H1 (cell line): ENCODE measurements around the gene OSCP1.
A peak's percentile ranks its signal among the peaks of the same experiment; 100 is the strongest.

Experiments used
- EZH2 ChIP-seq: fragments of 200-600 bp; sonication (generic); IDR thresholded peaks from 2 replicates; pipeline ENCODE4 v1.7.1; 2012; ENCODE audit warnings: low read depth, mild to moderate bottlenecking, moderate library complexity, low read length, inconsistent platforms; ENCODE audit not compliant: severe bottlenecking
- POLR2A ChIP-seq, 2 experiments: IDR thresholded peaks; 1 replicate in 1 of 2; 2 replicates in 1 of 2; pipeline ENCODE4 v1.6.1; 2011; ENCODE audit warnings: low read depth in 2 of 2, low read length in 2 of 2, mild to moderate bottlenecking in 2 of 2; ENCODE audit errors: control extremely low read depth in 1 of 2
- TEAD4 ChIP-seq: IDR thresholded peaks from 2 replicates; pipeline ENCODE4 v1.6.1; 2012; ENCODE audit warnings: low read depth, low read length, inconsistent platforms, mixed read lengths
- TF ChIP-seq, protein P1 (sequence below), 3 experiments: IDR thresholded peaks; 1 replicate in 2 of 3; 2 replicates in 1 of 3; pipeline versions ENCODE4 v1.5.1 to v1.6.1; 2011; ENCODE audit warnings: low read length in 3 of 3, mild to moderate bottlenecking in 3 of 3, inconsistent platforms in 2 of 3, low read depth in 1 of 3, moderate library complexity in 1 of 3; ENCODE audit not compliant: insufficient read depth in 1 of 3; ENCODE audit errors: control extremely low read depth in 1 of 3

DNA sequence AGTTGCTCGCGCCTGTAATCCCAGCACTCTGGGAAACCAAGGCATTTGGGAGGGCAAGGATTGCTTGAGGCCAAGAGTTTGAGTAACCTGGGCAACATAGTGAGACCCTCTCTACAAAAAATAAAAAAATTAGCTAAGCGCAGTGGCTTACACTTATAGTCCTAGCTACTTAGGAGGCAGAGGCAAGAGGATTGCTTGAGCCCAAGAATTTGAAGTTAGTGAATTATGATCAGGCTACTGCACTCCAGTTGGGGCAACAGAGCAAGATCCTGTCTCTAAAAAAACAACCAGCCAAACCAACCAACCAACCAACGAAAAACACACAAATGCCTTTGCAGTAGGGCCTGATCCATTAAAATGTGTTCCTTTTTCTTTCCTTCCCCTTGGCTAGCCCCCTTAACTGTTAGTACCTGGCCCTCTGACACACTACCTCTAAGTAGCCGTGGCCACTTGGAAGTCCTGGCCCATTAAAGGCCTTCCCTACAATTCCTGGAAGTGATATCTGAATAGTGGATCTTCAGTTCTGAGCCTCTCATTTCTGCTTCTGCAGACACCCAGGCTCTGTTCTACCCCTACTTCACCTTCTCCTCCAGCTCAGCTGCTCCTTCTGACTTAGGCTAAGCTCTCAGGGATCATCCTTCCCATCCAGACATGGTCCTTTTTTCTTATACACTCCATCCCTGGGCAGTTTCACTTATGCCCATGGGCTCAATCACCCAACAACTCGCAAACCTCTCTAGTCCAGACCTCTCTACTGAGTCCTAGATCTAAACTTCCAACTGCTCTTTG is 3.5 kb upstream of the OSCP1 start:
- no peak for TF ChIP-seq TEAD4
- peak; percentile 21 to 38; a peak in 2 of 3 replicates for TF ChIP-seq POLR2A (IDR thresholded peaks at IDR 0.05; ENCODE audit: control extremely low read depth in 1 of 2, low read depth in 2 of 2, low read length in 2 of 2)
- no peak for TF ChIP-seq EZH2
- TF ChIP-seq, protein P1, sequence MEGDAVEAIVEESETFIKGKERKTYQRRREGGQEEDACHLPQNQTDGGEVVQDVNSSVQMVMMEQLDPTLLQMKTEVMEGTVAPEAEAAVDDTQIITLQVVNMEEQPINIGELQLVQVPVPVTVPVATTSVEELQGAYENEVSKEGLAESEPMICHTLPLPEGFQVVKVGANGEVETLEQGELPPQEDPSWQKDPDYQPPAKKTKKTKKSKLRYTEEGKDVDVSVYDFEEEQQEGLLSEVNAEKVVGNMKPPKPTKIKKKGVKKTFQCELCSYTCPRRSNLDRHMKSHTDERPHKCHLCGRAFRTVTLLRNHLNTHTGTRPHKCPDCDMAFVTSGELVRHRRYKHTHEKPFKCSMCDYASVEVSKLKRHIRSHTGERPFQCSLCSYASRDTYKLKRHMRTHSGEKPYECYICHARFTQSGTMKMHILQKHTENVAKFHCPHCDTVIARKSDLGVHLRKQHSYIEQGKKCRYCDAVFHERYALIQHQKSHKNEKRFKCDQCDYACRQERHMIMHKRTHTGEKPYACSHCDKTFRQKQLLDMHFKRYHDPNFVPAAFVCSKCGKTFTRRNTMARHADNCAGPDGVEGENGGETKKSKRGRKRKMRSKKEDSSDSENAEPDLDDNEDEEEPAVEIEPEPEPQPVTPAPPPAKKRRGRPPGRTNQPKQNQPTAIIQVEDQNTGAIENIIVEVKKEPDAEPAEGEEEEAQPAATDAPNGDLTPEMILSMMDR (IDR thresholded peaks at IDR 0.05; ENCODE audit: control extremely low read depth in 1 of 3, insufficient read depth in 1 of 3, low read depth in 1 of 3, low read length in 3 of 3), result no peak
